Measurements from ENCODE around the gene SH3RF3.

SH3RF3 gene

GRCh38 chr2:109437325-109438090 is 308.5 kb downstream of the SH3RF3 start:
- in situ Hi-C loops (cut with HindIII; ENCODE audit: low sequenced_read_pairs): no loop called here

GRCh38 chr2:109438146-109438545 is 309.1 kb downstream of the SH3RF3 start:
- in situ Hi-C loops (cut with HindIII; ENCODE audit: low sequenced_read_pairs): no loop called here

DNA sequence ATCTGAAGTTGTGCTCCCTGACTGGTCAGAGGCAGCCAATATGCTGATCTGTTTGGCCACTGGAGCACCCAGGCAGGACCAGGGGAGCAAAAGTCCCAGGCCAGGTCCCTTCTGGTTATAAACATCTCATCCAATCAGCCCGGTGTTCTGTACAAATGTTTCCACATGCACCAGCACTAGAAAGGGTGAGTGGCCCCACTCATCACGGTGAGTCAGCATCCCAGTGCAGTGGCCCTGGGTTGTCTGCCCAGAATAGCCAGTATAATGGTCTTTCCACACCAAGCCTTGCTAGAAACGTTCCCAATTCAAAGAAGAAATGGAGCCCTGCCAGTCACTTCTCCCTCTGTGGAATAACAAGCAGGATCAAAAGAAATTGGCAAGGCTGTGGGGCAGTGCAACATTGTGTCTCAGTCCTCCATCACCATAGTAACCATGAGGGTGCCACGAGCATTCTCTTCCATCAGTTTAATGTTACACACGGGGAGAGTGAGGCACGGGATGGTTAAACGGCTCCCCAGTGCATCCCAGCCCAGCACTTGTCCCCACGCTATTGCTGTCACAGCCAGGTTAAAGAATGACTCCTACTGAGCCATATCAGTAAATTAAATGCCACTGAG is 309.9 kb downstream of the SH3RF3 start:
- in situ Hi-C loops (cut with HindIII; ENCODE audit: low sequenced_read_pairs): no loop called here

- in situ Hi-C loops (cut with HindIII; ENCODE audit: low sequenced_read_pairs): no loop called here
Observed at GRCh38 chr2:109439390-109439786, 310.4 kb downstream of the SH3RF3 start.

GRCh38 chr2:109439986-109440385 is 311.0 kb downstream of the SH3RF3 start:
- in situ Hi-C loops (cut with HindIII; ENCODE audit: low sequenced_read_pairs): no loop called here

- in situ Hi-C loops (cut with HindIII; ENCODE audit: low sequenced_read_pairs): no loop called here
Observed at GRCh38 chr2:109440499-109441156, 311.6 kb downstream of the SH3RF3 start.

GRCh38 chr2:109442715-109443319 is 313.8 kb downstream of the SH3RF3 start:
- in situ Hi-C loops (cut with HindIII; ENCODE audit: low sequenced_read_pairs): no loop called here

DNA sequence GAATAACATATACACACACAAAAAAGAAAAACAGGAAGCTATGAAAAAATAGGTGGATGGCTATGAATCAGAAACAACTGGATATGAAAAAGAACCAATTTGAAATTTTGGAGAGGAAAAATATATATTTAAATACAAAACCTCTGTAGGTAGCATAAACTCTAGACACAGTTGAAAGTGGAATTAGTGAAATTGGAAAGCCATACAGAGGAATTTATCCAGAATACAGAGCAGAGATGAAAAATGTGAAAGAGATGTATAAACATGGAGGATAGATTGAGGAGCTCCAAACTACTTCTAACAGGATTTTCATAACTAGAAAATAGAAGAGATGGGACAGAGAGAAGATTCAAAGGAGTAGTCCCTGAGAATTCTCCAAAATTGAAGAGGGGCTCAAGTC is 315.9 kb downstream of the SH3RF3 start:
- in situ Hi-C loops (cut with HindIII; ENCODE audit: low sequenced_read_pairs): no loop called here

- in situ Hi-C loops (cut with HindIII; ENCODE audit: low sequenced_read_pairs): no loop called here
Observed at GRCh38 chr2:109446278-109447131, 317.5 kb downstream of the SH3RF3 start.

- in situ Hi-C loops (cut with HindIII; ENCODE audit: low sequenced_read_pairs): no loop called here
Observed at GRCh38 chr2:109447251-109447661, 318.3 kb downstream of the SH3RF3 start.

DNA sequence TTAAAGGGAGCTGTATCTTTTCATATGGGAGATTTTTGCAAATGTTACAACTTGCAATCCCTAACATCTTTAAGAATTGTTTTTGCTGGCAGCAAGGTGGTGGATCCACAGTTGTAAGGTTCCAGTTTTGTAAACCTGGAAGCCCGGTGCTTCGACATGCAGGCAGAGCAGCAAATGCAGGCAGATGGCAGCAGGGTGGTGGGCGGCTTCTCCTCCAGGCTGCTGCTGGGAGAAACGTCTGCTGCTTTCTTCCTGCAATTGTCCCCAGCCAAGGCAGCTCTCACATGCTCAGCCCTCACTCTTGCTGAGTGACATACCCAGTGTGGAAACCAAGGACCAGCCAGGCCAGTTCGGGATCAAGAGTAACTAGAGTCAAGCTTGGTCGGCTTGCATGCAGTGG is 318.8 kb downstream of the SH3RF3 start:
- in situ Hi-C loops (cut with HindIII; ENCODE audit: low sequenced_read_pairs): no loop called here

DNA sequence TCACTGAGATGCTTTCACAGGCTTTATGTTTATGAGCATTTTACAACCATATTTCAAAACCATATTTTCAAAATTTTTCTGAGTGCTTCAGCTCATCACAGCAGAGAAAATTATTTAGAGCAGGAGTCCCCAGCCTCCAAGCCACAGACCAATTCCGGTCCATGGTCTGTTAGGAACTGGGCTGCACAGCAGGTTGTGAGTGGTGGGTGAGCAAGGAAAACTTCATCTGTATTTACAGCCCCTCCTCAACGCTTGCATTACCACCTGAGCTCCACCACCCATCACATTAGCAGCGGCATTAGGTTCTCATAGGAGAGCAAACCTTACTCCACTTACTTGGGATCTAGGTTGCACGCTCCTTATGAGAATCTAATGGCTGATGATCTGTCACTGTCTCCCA is 319.2 kb downstream of the SH3RF3 start:
- in situ Hi-C loops (cut with HindIII; ENCODE audit: low sequenced_read_pairs): no loop called here

GRCh38 chr2:109448946-109449788 is 320.2 kb downstream of the SH3RF3 start:
- in situ Hi-C loops (cut with HindIII; ENCODE audit: low sequenced_read_pairs): no loop called here

DNA sequence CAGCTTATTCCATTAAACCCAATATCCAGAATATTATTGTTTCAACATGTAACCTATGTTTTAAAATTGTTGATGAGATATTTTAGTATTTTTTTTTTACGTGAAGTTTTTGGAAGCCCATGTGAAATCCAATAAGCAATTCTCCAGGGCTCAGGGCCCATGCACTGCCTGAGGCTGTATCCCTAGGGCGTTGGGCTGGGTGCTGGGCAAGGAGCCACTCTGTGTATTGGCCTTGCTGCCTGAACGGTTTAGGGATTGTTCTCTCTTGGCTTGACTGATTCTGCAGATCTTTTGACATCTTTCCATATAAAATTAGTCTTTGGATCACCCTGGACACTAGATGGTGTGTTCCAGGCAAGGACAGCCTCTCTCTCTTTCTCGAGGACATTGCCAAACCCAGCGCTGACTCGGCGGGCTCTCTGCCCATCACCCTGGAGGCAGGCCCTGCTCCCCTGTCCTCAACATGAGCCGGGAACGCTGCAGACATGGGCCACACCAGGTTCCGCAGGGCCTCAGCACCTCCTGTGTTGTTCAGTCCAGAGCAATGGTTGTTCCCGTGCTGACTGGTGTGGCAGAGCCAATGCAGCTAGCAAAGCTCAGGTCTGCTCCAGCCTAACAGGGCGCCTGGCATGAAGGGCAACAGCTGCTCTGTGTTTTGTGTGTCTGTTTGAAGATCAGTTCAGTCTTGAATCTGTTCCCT is 321.7 kb downstream of the SH3RF3 start:
- in situ Hi-C loops (cut with HindIII; ENCODE audit: low sequenced_read_pairs): no loop called here

DNA sequence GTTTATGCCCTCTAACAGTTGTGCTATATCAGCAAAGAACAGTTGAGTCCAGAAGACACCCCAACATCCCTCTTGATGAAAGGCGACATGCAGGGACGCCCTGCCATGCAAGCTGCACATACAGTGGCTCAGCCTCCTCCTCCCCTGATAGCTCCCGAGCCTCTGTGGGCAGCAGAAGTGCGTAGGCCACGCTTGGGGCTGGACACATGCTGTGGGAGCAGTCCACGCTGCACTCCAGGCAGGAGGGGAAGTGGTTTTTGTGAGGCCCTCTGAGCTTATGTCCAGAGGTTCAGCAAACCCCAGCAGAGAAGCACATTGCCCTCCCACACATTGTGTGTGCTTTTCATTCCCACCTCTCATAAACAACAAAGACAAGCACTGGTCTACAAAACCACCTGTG is 322.7 kb downstream of the SH3RF3 start:
- in situ Hi-C loops (cut with HindIII; ENCODE audit: low sequenced_read_pairs): no loop called here

GRCh38 chr2:109452318-109453305 is 323.6 kb downstream of the SH3RF3 start:
- in situ Hi-C loops (cut with HindIII; ENCODE audit: low sequenced_read_pairs): no loop called here

GRCh38 chr2:109453371-109453995 is 324.5 kb downstream of the SH3RF3 start:
- in situ Hi-C loops (cut with HindIII; ENCODE audit: low sequenced_read_pairs): no loop called here

GRCh38 chr2:109454304-109454703 is 325.3 kb downstream of the SH3RF3 start:
- in situ Hi-C loops (cut with HindIII; ENCODE audit: low sequenced_read_pairs): no loop called here

All from DLD1 (cell line).